Upper lobe of right lung (tissue), 1 donor: Measurements from ENCODE around the gene SLC38A3. TPM values are rescaled to one million over a fixed set of nuclear protein-coding genes. Genes with fewer than 3 reads are reported as not detected.
A peak's percentile ranks its signal among the peaks of the same experiment; 100 is the strongest.

ENCODE experiments used
- ATAC-seq: fragments of 200-7000 bp; cut with Tn5 transposase; one replicate; pipeline ENCODE4 v1.9.1; 2020; ENCODE audit warnings: mild to moderate bottlenecking, moderate library complexity
- DNase-seq: peaks from one replicate; pipeline ENCODE4 v3.0.0-alpha.2; 2020
- H3K27ac ChIP-seq: fragments of 200-600 bp; one replicate; pipeline ENCODE4 v1.8.0; 2022
- H3K27me3 ChIP-seq: fragments of 200-600 bp; one replicate; pipeline ENCODE4 v1.8.0; 2022; ENCODE audit warnings: mild to moderate bottlenecking
- H3K36me3 ChIP-seq: fragments of 200-600 bp; one replicate; pipeline ENCODE4 v1.8.0; 2022
- H3K4me1 ChIP-seq: fragments of 200-600 bp; one replicate; pipeline ENCODE4 v1.8.0; 2022
- H3K4me3 ChIP-seq: fragments of 200-600 bp; one replicate; pipeline ENCODE4 v1.8.0; 2022; ENCODE audit warnings: mild to moderate bottlenecking
- H3K9me3 ChIP-seq: fragments of 200-600 bp; one replicate; pipeline ENCODE4 v1.8.0; 2022
- CTCF ChIP-seq: fragments of 200-600 bp; IDR thresholded peaks from one replicate; pipeline ENCODE4 v1.8.0; 2022; ENCODE audit warnings: antibody characterized with exemption
- intact Hi-C: fragments of 100-400 bp; cut with DNase I; formaldehyde crosslinking; loops from one replicate; pipeline ENCODE4 v1.11.0; 2022
- total RNA-seq: library from RNA; stranded (reverse); fragmentation: NEBNext Ultra II Directional; extraction: Animal tissue kit (Norgen Biotek cat#: 25700); gene quantifications from one replicate; pipeline ENCODE4 v1.2.1, GENCODE V29; 2021
- donor health status: DM: no; HTN: yes; CAD: no; lungs with severe emphysema.

Gene SLC38A3
- total RNA-seq, 1 donor from 2014 or later: not detected

GRCh38 chr3:50184242-50184978, 20.7 kb upstream of the SLC38A3 start:
- DNase-seq: no peak
- Histone ChIP-seq H3K4me1 (no peaks in the 10 kb centered on the region), H3K36me3 (no peaks in the 10 kb centered on the region), H3K4me3 (no peak overlapping the region), H3K27me3 (no peaks in the 10 kb centered on the region), H3K9me3 (no peaks in the 10 kb centered on the region), H3K27ac (no peak overlapping the region)
- ATAC-seq: no peak
- intact Hi-C loops: no loop called here
- no peak for TF ChIP-seq CTCF

GRCh38 chr3:50185230-50185629, 19.8 kb upstream of the SLC38A3 start:
- Histone ChIP-seq H3K36me3 (no peaks in the 10 kb centered on the region), H3K27ac (no peak overlapping the region), H3K27me3 (no peaks in the 10 kb centered on the region), H3K9me3 (no peaks in the 10 kb centered on the region), H3K4me3 (no peak overlapping the region), H3K4me1 (no peaks in the 10 kb centered on the region)
- intact Hi-C loops: loop anchor here (5.0 kb wide), 1 partner anchor 63 kb away; no protein-coding TSS in a partner anchor
- DNase-seq (no peak), ATAC-seq (no peak)
- TF ChIP-seq CTCF: no peak

- Histone ChIP-seq H3K27ac (no peak overlapping the region), H3K9me3 (no peaks in the 10 kb centered on the region), H3K27me3 (no peaks in the 10 kb centered on the region), H3K4me1 (no peaks in the 10 kb centered on the region), H3K36me3 (no peaks in the 10 kb centered on the region), H3K4me3 (no peak overlapping the region)
- DNase-seq: no peak
- intact Hi-C loops: loop anchor here (5.0 kb wide), 1 partner anchor 64 kb away; no protein-coding TSS in a partner anchor
- no peak for ATAC-seq
- no peak for TF ChIP-seq CTCF
Measured at GRCh38 chr3:50186096-50186495, 19.0 kb upstream of the SLC38A3 start.

GRCh38 chr3:50187750-50188149, 17.3 kb upstream of the SLC38A3 start:
- DNase-seq: no peak
- Histone ChIP-seq H3K9me3 (no peaks in the 10 kb centered on the region), H3K36me3 (no peaks in the 10 kb centered on the region), H3K4me1 (peaks cover 1% of the 10 kb centered on the region), H3K27ac (no peak overlapping the region), H3K4me3 (no peak overlapping the region), H3K27me3 (peaks cover 1% of the 10 kb centered on the region)
- ATAC-seq: no peak
- no peak for TF ChIP-seq CTCF
- intact Hi-C loops: loop anchor here (5.0 kb wide), 1 partner anchor 65 kb away; no protein-coding TSS in a partner anchor

GRCh38 chr3:50189274-50189673, 15.8 kb upstream of the SLC38A3 start:
- ATAC-seq: peak; percentile 75
- DNase-seq: no peak
- H3K27me3 ChIP-seq: peaks cover 17% of the 10 kb centered on the region
- no peak overlapping the region for H3K27ac ChIP-seq
- H3K4me1 ChIP-seq: peaks cover 7% of the 10 kb centered on the region
- intact Hi-C loops: loop anchor here (5.0 kb wide), 1 partner anchor 67 kb away; no protein-coding TSS in a partner anchor
- no peaks in the 10 kb centered on the region for H3K9me3 ChIP-seq
- TF ChIP-seq CTCF: peak; percentile 68
- H3K4me3 ChIP-seq: no peak overlapping the region
- no peaks in the 10 kb centered on the region for H3K36me3 ChIP-seq
